NCI-H748 treated with DMSO at 0.1 percent for 48 hours (cell line): ENCODE data around the gene CARNS1.
"Not testable (repeated sequence)": the region's sequence is repeated elsewhere in the genome, so short reads cannot be mapped to it uniquely, and the experiment has no call there.

ENCODE experiments used
- DNase-seq: peaks from one replicate; lab custom pipeline; 2025; lab: John Stamatoyannopoulos, UW

The CARNS1 gene

GRCh38 chr11:67465530-67465929, 50.1 kb downstream of the CARNS1 start:
- not testable (repeated sequence) for DNase-seq

- DNase-seq, result no peak
Observed at GRCh38 chr11:67466367-67466766, 50.9 kb downstream of the CARNS1 start.

GRCh38 chr11:67466962-67467771, 51.7 kb downstream of the CARNS1 start:
- DNase-seq, result no peak

- no peak for DNase-seq
Observed at GRCh38 chr11:67468056-67468455, 52.6 kb downstream of the CARNS1 start.

- DNase-seq, result no peak
Observed at GRCh38 chr11:67468456-67468758, 52.9 kb downstream of the CARNS1 start.

GRCh38 chr11:67468759-67469507, 53.5 kb downstream of the CARNS1 start, which contains the start of gene TMEM134:
TSS of gene TMEM134 (minus strand) at chr11:67469251. CDS start at chr11:67469192, 59 bp downstream.
- DNase-seq, result peak; percentile 61

GRCh38 chr11:67469508-67469811, 54.0 kb downstream of the CARNS1 start:
- no peak for DNase-seq

- no peak for DNase-seq
Observed at GRCh38 chr11:67470337-67471002, 55.0 kb downstream of the CARNS1 start.

GRCh38 chr11:67472882-67473281, 57.4 kb downstream of the CARNS1 start:
- no peak for DNase-seq
